Neural crest cell (in vitro differentiated cells): Measurements from ENCODE around the gene HMCN2. TPM values are rescaled to one million over a fixed set of nuclear protein-coding genes. Genes with fewer than 3 reads are reported as not detected.
A peak's percentile ranks its signal among the peaks of the same experiment; 100 is the strongest.

ENCODE experiments used
- DNase-seq: peaks from one replicate; pipeline ENCODE4 v3.0.0; 2021; ENCODE audit warnings: low read depth, mixed read lengths, low spot score
- H3K27ac Mint-ChIP-seq: one replicate; pipeline ENCODE4 v1.8.0; 2021; ENCODE audit warnings: mild to moderate bottlenecking, mixed read lengths; ENCODE audit not compliant: unreplicated experiment
- H3K27me3 Mint-ChIP-seq: 2 replicates; pipeline ENCODE4 v1.8.0; 2021; ENCODE audit warnings: low read depth, mild to moderate bottlenecking, mixed read lengths
- H3K36me3 Mint-ChIP-seq: 2 replicates; pipeline ENCODE4 v1.8.0; 2021; ENCODE audit warnings: low read depth, mild to moderate bottlenecking, mixed read lengths
- H3K4me1 Mint-ChIP-seq: 2 replicates; pipeline ENCODE4 v1.8.0; 2021; ENCODE audit warnings: mixed read lengths
- H3K4me3 Mint-ChIP-seq: one replicate; pipeline ENCODE4 v1.8.0; 2021; ENCODE audit warnings: mild to moderate bottlenecking, mixed read lengths
- H3K9me3 Mint-ChIP-seq: 2 replicates; pipeline ENCODE4 v1.8.0; 2021; ENCODE audit warnings: mixed read lengths
- CTCF ChIP-seq: fragments of 200-600 bp; sonication (generic); conservative IDR thresholded peaks from 2 replicates; pipeline ENCODE4 v1.5.0; 2021; ENCODE audit warnings: antibody characterized with exemption, mild to moderate bottlenecking
- long read RNA-seq: library from polyadenylated mRNA; unstranded; transcript quantifications from one replicate; pipeline ENCODE4 v2.0.0, GENCODE V29; 2020
- total RNA-seq: library from RNA; stranded (reverse); gene quantifications from 2 replicates; pipeline ENCODE4 v1.2.1, GENCODE V29; 2021

The HMCN2 gene
- 0.07 TPM in 1 of 2 replicates, not detected in the other for total RNA-seq
- long read RNA-seq = 0 reads

- H3K4me3 Mint-ChIP-seq = peak within 1 kb of the TSS; percentile 27
- no peaks in the 10 kb centered on the region for H3K4me1 Mint-ChIP-seq
- peak; percentile 28 for DNase-seq
- H3K9me3 Mint-ChIP-seq = no peaks in the 10 kb centered on the region
- TF ChIP-seq CTCF = no peak
- H3K36me3 Mint-ChIP-seq = no peaks in the 10 kb centered on the region
- no peak within 1 kb of the TSS for H3K27ac Mint-ChIP-seq
- peaks cover 96% of the 10 kb centered on the region for H3K27me3 Mint-ChIP-seq
Observed at GRCh38 chr9:130265431-130266235, at the start of gene HMCN2. Gene HMCN2 (plus strand): TSS chr9:130265760. CDS start chr9:130265879, 119 bp downstream.

GRCh38 chr9:130217838-130218237 is 47.7 kb upstream of the HMCN2 start:
- H3K27ac Mint-ChIP-seq = no peak overlapping the region

GRCh38 chr9:130219661-130220096 is 45.9 kb upstream of the HMCN2 start:
- H3K27me3 Mint-ChIP-seq = no peaks in the 10 kb centered on the region
- no peak overlapping the region for H3K27ac Mint-ChIP-seq
- no peak for DNase-seq
- no peaks in the 10 kb centered on the region for H3K36me3 Mint-ChIP-seq
- TF ChIP-seq CTCF = no peak
- H3K9me3 Mint-ChIP-seq = no peaks in the 10 kb centered on the region
- H3K4me1 Mint-ChIP-seq = peaks cover 13% of the 10 kb centered on the region
- no peak overlapping the region for H3K4me3 Mint-ChIP-seq

More at GRCh38 chr9:130217838-130218237, 47.7 kb upstream of the HMCN2 start:
- Mint-ChIP-seq H3K4me3 (no peak overlapping the region), H3K9me3 (no peaks in the 10 kb centered on the region), H3K36me3 (no peaks in the 10 kb centered on the region), H3K27me3 (no peaks in the 10 kb centered on the region), H3K4me1 (peaks cover 22% of the 10 kb centered on the region)
- TF ChIP-seq CTCF = no peak
- DNase-seq = no peak

GRCh38 chr9:130220352-130220751 is 45.2 kb upstream of the HMCN2 start:
- peak; percentile 37 for TF ChIP-seq CTCF
- Mint-ChIP-seq H3K4me3 (no peak overlapping the region), H3K27ac (no peak overlapping the region), H3K9me3 (no peaks in the 10 kb centered on the region), H3K4me1 (peaks cover 9% of the 10 kb centered on the region), H3K36me3 (no peaks in the 10 kb centered on the region), H3K27me3 (no peaks in the 10 kb centered on the region)
- no peak for DNase-seq

- Mint-ChIP-seq H3K4me1 (peaks cover 5% of the 10 kb centered on the region), H3K27ac (no peak overlapping the region), H3K4me3 (no peak overlapping the region), H3K9me3 (peaks cover 3% of the 10 kb centered on the region), H3K27me3 (no peaks in the 10 kb centered on the region), H3K36me3 (peaks cover 12% of the 10 kb centered on the region)
- no peak for DNase-seq
- no peak for TF ChIP-seq CTCF
Observed at GRCh38 chr9:130222833-130223232, 42.7 kb upstream of the HMCN2 start.
